GM23248 (cell line): ENCODE data around the gene SLC22A25. TPM values are rescaled to one million over a fixed set of nuclear protein-coding genes. Genes with fewer than 3 reads are reported as not detected.
"Not testable (repeated sequence)": the region's sequence is repeated elsewhere in the genome, so short reads cannot be mapped to it uniquely, and the experiment has no call there.

Experiments
- DNase-seq: peaks from one replicate; pipeline ENCODE4 v3.0.0-alpha.2; 2015
- H2AFZ ChIP-seq: fragments of 200-600 bp; sonication (generic); 2 replicates; pipeline ENCODE4 v1.6.1; 2016; ENCODE audit warnings: antibody characterized with exemption
- H3F3A ChIP-seq: fragments of 200-600 bp; sonication (generic); 2 replicates; pipeline ENCODE4 v1.6.1; 2016; ENCODE audit warnings: mild to moderate bottlenecking, antibody characterized with exemption, mixed run types; ENCODE audit not compliant: insufficient read depth
- H3K27ac ChIP-seq: fragments of 200-600 bp; sonication (generic); 2 replicates; pipeline ENCODE4 v1.5.1; 2016; ENCODE audit warnings: mild to moderate bottlenecking
- H3K27me3 ChIP-seq: fragments of 200-600 bp; sonication (generic); replicated peaks from 2 replicates; pipeline ENCODE4 v1.6.1; 2016; ENCODE audit warnings: mild to moderate bottlenecking; ENCODE audit not compliant: insufficient read depth
- H3K36me3 ChIP-seq: fragments of 200-600 bp; sonication (generic); 2 replicates; pipeline ENCODE4 v1.6.1; 2016; ENCODE audit warnings: low read depth, mild to moderate bottlenecking
- H3K4me1 ChIP-seq: fragments of 200-600 bp; sonication (generic); 2 replicates; pipeline ENCODE4 v1.6.1; 2016; ENCODE audit warnings: mild to moderate bottlenecking; ENCODE audit not compliant: insufficient read depth
- H3K4me2 ChIP-seq: fragments of 200-600 bp; sonication (generic); one replicate; pipeline ENCODE4 v1.6.1; 2016; ENCODE audit warnings: mild to moderate bottlenecking; ENCODE audit not compliant: unreplicated experiment
- H3K4me3 ChIP-seq: fragments of 200-600 bp; sonication (generic); 2 replicates; pipeline ENCODE4 v1.5.1; 2016; ENCODE audit warnings: mild to moderate bottlenecking
- H3K79me2 ChIP-seq: fragments of 200-600 bp; sonication (generic); 2 replicates; pipeline ENCODE4 v1.6.1; 2016; ENCODE audit warnings: mild to moderate bottlenecking; ENCODE audit not compliant: insufficient read depth
- H3K9ac ChIP-seq: fragments of 200-600 bp; sonication (generic); 2 replicates; pipeline ENCODE4 v1.6.1; 2016; ENCODE audit warnings: mild to moderate bottlenecking
- H3K9me2 ChIP-seq: fragments of 200-600 bp; sonication (generic); 2 replicates; pipeline ENCODE4 v1.6.1; 2016; ENCODE audit warnings: mixed run types, mild to moderate bottlenecking, moderate library complexity; ENCODE audit not compliant: insufficient read depth
- H3K9me3 ChIP-seq: fragments of 200-600 bp; sonication (generic); one replicate; pipeline ENCODE4 v1.6.1; 2017; ENCODE audit warnings: low read depth
- H4K20me1 ChIP-seq: fragments of 200-600 bp; sonication (generic); 2 replicates; pipeline ENCODE4 v1.6.0; 2016; ENCODE audit not compliant: insufficient read depth
- EZH2 ChIP-seq: fragments of 200-600 bp; sonication (generic); IDR thresholded peaks from 2 replicates; pipeline ENCODE4 v1.6.1; 2018; ENCODE audit warnings: antibody characterized with exemption, mild to moderate bottlenecking; ENCODE audit not compliant: insufficient read depth, poor library complexity, severe bottlenecking
- EZH2phosphoT487 ChIP-seq: fragments of 200-600 bp; sonication (generic); IDR thresholded peaks from 2 replicates; pipeline ENCODE4 v1.6.1; 2018; ENCODE audit warnings: antibody characterized with exemption, moderate library complexity, mild to moderate bottlenecking, low read depth; ENCODE audit not compliant: insufficient read depth
- WGBS, 2 experiments: methylation state at CpG; one replicate each; pipeline ENCODE4 v1.1.6; 2015 to 2017; ENCODE audit warnings: low lambda C conversion rate in 2 of 2, low coverage in 1 of 2; ENCODE audit errors: missing lambda C conversion rate in 2 of 2; 5-methylcytosine and 5-hydroxymethylcytosine counted together
- in situ Hi-C: fragments of 300-500 bp; cut with MboI; formaldehyde crosslinking; loops from 2 replicates; pipeline ENCODE4 v1.15.0; 2020
- polyA plus RNA-seq: library from polyadenylated mRNA; unstranded; fragments of >200 nt; fragmentation: Nextera tagmentation; extraction: Ambion mirVana; gene quantifications from 2 replicates; pipeline ENCODE4 v1.2.1, GENCODE V29; 2016
- total RNA-seq: library from RNA; depleted of rRNA; stranded (reverse); fragments of >200 nt; shearing (Covaris generic); gene quantifications from 2 replicates; pipeline ENCODE4 v1.2.3, GENCODE V29; 2014

The SLC22A25 gene
- total and polyA plus RNA-seq, 2 experiments from 2014 or later = not detected

GRCh38 chr11:63251312-63251711 lies 7.9 kb upstream of the SLC22A25 start:
- no peak overlapping the region for H3K27ac ChIP-seq
- H3K4me3 ChIP-seq = no peak overlapping the region
- no peaks in the 10 kb centered on the region for H4K20me1 ChIP-seq
- no peak for TF ChIP-seq EZH2phosphoT487
- TF ChIP-seq EZH2 = no peak
- no peak overlapping the region for H3K4me2 ChIP-seq
- H3K4me1 ChIP-seq = no peaks in the 10 kb centered on the region
- H3K9me2 ChIP-seq = no peaks in the 10 kb centered on the region
- H3K27me3 ChIP-seq = no peaks in the 10 kb centered on the region
- no peak for DNase-seq
- H2AFZ ChIP-seq = no peak overlapping the region
- H3F3A ChIP-seq = no peaks in the 10 kb centered on the region
- H3K9me3 ChIP-seq = no peaks in the 10 kb centered on the region
- H3K9ac ChIP-seq = no peak overlapping the region
- H3K79me2 ChIP-seq = no peaks in the 10 kb centered on the region
- H3K36me3 ChIP-seq = no peaks in the 10 kb centered on the region
- WGBS, 2 experiments = 13 to 14% methylated on average over 2 of the region's 2 CpGs
- in situ Hi-C loops = no loop called here

- WGBS, 2 experiments = 35 to 41% methylated on average over 5 of the region's 5 CpGs
- Histone ChIP-seq H3K79me2 (no peaks in the 10 kb centered on the region), H2AFZ (no peak overlapping the region), H3F3A (no peaks in the 10 kb centered on the region), H3K4me2 (no peak overlapping the region), H4K20me1 (no peaks in the 10 kb centered on the region), H3K9me3 (no peaks in the 10 kb centered on the region), H3K36me3 (no peaks in the 10 kb centered on the region), H3K4me1 (no peaks in the 10 kb centered on the region), H3K27me3 (no peaks in the 10 kb centered on the region), H3K4me3 (no peak overlapping the region), H3K9ac (no peak overlapping the region), H3K9me2 (no peaks in the 10 kb centered on the region), H3K27ac (no peak overlapping the region)
- in situ Hi-C loops = no loop called here
- DNase-seq = no peak
- no peak for TF ChIP-seq EZH2phosphoT487
- no peak for TF ChIP-seq EZH2
These were observed 7.0 kb upstream of the SLC22A25 start for GRCh38 chr11:63250162-63251050.

- TF ChIP-seq EZH2phosphoT487 (no peak), EZH2 (no peak)
- 35 to 46% methylated on average over 3 of the region's 3 CpGs for WGBS, 2 experiments
- in situ Hi-C loops = no loop called here
These were observed 5.6 kb upstream of the SLC22A25 start for GRCh38 chr11:63248966-63249365.

GRCh38 chr11:63247237-63248002 lies 4.0 kb upstream of the SLC22A25 start:
- 30 to 31% methylated on average over 7 of the region's 7 CpGs for WGBS, 2 experiments
- H3K27me3 ChIP-seq, H3K36me3 ChIP-seq, DNase-seq, H3K4me3 ChIP-seq, H3K79me2 ChIP-seq, H3K4me1 ChIP-seq, H3K9me2 ChIP-seq, H3K9me3 ChIP-seq, H3F3A ChIP-seq, in situ Hi-C loops, H3K4me2 ChIP-seq, H3K9ac ChIP-seq, H3K27ac ChIP-seq, H4K20me1 ChIP-seq, H2AFZ ChIP-seq: not testable (repeated sequence)

More at GRCh38 chr11:63248966-63249365, 5.6 kb upstream of the SLC22A25 start:
- Histone ChIP-seq H3K27ac (no peak overlapping the region), H3K79me2 (no peaks in the 10 kb centered on the region), H3K4me3 (no peak overlapping the region), H3K4me2 (no peak overlapping the region), H3K9me2 (no peaks in the 10 kb centered on the region), H4K20me1 (no peaks in the 10 kb centered on the region), H3K9ac (no peak overlapping the region), H3K4me1 (no peaks in the 10 kb centered on the region), H3K36me3 (no peaks in the 10 kb centered on the region), H2AFZ (no peak overlapping the region), H3K27me3 (no peaks in the 10 kb centered on the region), H3F3A (no peaks in the 10 kb centered on the region), H3K9me3 (no peaks in the 10 kb centered on the region)
- DNase-seq = no peak
